HG03280 (cell line): Measurements from ENCODE around the gene CFAP92.

Source experiments
- ATAC-seq: cut with Tn5 transposase; IDR thresholded peaks from one replicate; pipeline ENCODE4 v1.9.1; 2021; ENCODE audit warnings: mild to moderate bottlenecking, moderate library complexity; ENCODE audit not compliant: unreplicated experiment

The CFAP92 gene

GRCh38 chr3:129006864-129007263 is 13.0 kb upstream of the CFAP92 start:
- no peak for ATAC-seq

GRCh38 chr3:129005526-129006303 is 11.8 kb upstream of the CFAP92 start:
- no peak for ATAC-seq

GRCh38 chr3:129004639-129005295 is 10.9 kb upstream of the CFAP92 start:
- no peak for ATAC-seq

- no peak for ATAC-seq
These were observed 9.8 kb upstream of the CFAP92 start for GRCh38 chr3:129003578-129004112.

- ATAC-seq, result no peak
These were observed 9.0 kb upstream of the CFAP92 start for GRCh38 chr3:129002573-129003569.

DNA sequence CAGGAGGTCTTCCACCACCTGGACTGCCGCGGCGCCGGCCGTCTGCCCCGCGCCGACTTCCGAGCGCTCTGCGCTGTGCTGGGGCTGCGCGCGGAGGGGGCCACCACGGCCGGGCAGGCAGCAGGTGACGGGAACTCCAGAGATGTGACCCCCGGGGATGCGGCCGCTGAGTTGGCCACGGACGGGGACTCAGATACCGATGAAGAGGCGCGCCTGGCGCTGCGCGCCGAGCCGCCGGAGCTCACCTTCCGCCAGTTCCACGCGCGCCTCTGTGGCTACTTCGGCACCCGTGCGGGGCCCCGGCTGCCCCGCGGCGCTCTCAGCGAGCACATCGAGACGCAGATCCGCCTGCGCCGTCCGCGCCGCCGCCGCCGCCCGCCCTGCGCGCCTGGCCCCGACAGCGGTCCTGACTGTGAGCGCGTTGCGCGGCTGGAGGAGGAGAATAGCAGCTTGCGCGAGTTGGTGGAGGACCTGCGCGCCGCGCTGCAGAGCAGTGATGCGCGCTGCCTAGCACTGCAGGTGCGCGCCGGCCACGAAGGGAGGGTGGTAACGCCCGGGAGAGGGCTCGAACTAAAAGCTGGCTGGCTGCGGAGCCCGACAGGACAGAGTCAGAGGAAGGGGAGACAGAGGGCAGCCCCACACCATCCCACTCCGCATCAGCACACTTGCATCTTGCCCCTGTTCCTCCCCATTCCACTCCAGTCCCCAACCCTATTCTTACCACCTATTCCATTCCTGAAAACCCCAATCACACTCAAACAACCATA is 8.1 kb upstream of the CFAP92 start:
- no peak for ATAC-seq

- no peak for ATAC-seq
These were observed 7.4 kb upstream of the CFAP92 start, which contains the start of gene EFCC1 for GRCh38 chr3:129001101-129001805. Gene EFCC1 (plus strand): TSS chr3:129001304. CDS start chr3:129001629, 325 bp downstream.

- no peak for ATAC-seq
These were observed 6.8 kb upstream of the CFAP92 start for GRCh38 chr3:129000742-129001100.

GRCh38 chr3:128999102-128999501 is 5.2 kb upstream of the CFAP92 start:
- no peak for ATAC-seq

- no peak for ATAC-seq
These were observed 4.7 kb upstream of the CFAP92 start for GRCh38 chr3:128998561-128998960.

DNA sequence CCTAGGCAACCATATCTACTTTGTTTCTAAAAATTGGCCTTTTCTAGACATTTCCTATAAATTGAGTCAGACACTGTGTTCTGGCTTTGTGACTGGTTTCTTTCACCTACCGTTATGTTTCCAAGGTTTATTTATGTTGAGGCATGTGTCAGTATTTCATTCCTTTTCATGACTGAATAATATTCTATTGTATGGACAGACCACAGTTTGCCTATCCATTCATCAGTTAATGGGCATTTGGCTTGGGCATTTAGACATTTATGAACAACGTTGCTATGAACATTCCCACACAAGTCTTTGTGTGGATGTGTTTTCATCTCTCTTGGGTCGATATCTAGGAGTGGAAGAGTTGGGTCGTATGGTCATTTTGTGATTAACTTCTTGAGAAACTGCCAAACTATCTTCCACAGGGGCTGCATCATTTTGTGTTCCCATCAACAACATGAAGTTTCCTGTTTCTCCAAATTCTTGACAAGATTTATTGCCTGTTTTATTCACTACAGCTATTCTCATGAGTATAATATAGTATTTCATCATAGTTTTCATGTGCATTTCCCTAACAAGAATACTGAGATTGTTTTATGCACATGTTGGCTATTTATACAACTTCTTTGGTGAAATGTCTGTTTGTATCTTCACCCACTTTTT is 3.7 kb upstream of the CFAP92 start:
- no peak for ATAC-seq

GRCh38 chr3:128996726-128997125 is 2.9 kb upstream of the CFAP92 start:
- ATAC-seq, result no peak

DNA sequence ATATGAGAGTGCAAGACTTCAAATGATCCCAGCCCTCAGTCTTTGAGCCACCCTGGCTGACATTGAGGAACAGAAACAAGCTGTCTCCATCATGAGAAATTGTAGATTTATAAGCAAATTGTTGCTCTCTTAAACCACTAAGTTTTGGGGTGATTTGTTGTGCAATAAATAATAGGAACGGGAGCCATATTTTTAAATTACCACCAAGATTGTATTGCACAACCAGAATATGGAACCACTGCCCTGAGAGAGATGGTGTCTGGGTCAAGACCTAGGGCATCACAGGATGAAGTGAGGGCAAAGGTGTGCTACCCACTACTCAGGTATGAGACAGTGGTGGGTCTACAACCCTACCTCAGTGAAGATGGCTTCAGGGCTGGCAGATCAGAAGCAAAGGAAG is 2.3 kb upstream of the CFAP92 start:
- no peak for ATAC-seq

DNA sequence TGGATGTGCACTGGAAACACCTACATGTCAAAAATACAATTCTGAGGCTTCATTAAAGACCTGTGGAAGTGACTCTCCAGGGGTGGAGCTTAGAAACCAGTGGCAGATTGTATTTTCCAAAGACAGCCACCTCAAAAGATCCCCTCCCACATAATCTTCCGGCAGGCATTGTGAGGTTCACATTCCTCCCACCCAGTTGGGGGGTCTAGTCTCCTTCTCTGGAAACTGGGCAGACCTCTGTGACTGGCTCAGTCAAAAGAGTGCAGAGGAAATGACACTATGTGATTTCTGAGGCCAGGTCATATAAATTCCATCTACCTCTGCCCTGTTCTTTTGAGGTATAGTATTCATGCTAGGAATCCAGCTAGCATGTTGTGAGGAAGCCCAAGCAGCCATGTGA is 1.9 kb upstream of the CFAP92 start:
- ATAC-seq, result no peak

DNA sequence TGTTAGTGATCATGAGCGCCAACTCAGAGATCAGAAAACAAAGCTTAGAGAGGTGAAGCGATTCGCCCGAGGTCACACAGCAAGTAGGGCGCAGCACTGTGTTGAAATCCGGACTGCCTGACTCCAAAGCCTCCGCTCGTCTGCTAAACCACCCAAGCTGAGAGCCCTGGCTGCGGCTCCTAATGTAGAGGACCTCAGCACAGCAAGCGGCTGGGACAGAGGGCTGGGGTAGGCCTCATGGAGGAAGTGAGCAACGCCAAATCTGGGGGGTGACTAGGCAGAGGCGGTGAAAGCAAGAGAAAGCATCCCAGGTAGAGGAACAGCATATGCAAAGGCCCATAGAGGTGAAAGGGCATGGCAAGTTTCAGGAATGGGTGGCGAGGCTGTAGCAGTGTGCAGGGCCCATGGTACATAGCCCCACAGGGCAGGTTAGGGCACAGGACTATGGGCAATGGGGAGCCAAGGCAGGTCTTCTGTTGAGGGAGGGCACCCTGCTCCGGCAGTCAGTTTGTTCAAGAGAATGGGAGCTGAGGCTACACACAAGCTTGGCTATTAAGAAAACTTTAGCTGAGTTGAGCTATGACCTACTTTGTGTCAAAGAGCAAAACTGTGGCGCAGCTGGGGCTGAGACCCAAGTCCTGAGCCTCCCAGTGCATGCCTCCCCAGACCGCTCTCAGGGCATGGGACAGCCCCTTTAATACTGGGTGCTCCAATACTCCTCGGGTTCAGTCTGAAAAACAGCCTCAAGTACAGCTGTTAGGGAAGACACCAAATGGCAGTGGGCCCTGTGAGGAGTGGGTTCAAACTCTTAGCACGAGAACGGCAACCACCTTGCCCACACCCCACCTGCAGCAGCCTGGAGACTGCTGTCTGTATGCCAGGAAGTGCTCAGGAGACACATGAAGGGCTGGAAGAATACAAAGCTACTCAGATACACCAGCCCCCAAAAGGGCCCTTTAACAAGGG is 988 bp upstream of the CFAP92 start:
- ATAC-seq, result no peak

DNA sequence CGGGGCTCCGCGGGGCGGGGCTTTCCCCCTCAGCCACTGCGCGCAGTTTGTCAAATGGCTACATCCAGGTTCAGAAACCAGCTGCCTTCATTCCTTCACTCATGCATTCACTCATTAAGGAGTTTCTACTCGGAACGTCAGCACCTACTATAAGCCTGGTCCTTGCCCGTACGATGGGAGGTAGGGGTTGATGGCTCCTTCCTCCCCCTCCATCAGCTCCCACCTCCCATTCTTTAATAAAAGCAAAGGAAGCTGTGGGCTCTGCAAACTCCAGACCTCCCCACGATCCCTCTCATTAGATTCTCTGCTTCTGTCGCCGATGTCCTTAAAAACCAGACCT is 267 bp upstream of the CFAP92 start:
- ATAC-seq, result no peak

DNA sequence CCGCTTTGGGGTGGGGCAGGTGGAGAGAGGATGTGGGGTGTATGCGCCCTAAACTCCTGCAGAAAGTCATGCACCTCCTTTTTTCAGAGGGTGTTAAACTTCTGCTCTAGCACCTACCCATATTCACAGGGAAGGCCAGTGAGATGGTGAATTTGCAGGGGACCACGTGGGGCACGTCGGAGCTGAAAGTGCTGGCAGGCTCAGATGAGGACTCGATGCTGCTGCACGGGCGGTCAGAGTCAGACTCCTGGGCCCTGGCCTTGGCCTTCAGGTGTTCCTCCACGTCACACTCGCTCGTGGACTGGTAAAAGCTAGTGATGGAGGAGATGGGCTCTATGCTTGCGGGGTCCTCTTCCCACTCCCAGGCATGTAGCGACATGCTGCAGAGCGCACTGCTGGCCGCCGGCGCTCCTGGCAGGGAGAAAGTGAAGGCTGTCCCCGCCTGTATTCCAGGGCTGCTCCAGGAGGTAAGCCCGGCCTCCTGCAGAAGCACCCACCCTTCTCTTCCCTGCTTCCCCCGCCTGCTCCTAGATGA is 883 bp downstream of the CFAP92 start:
- no peak for ATAC-seq

DNA sequence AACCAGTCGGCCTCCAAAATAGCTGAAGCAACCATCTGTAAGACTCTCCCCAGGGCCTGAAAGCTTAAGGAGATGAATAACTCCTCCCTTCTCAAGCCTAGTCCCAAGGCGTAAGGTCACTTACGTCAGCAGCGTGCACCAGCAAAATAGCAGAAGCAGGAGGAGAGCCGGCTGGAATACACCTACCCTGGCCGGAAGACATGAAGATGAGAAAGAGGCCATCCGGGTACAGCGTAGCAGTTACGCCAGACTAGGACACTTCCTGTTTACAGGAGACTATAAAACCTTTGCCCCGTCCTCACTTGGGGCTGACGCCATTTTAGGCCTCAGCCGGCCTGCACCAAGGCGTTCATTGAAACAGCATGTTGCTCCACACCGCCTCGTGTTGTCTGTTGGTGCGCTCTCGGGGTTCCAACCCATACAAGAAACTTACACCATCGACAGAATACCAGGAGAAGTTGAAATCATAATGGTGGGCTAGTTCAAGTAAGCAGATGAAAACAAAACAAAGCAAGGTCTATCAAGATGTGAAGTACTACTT is 2.5 kb downstream of the CFAP92 start:
- no peak for ATAC-seq
